HG02798 (cell line): ENCODE measurements around the gene KNDC1.
"Not testable (repeated sequence)": the region's sequence is repeated elsewhere in the genome, so short reads cannot be mapped to it uniquely, and the experiment has no call there.

Experiments
- ATAC-seq: cut with Tn5 transposase; IDR thresholded peaks from one replicate; pipeline ENCODE4 v1.9.1; 2021; ENCODE audit warnings: mild to moderate bottlenecking; ENCODE audit not compliant: unreplicated experiment, poor library complexity

KNDC1 gene, protein sequence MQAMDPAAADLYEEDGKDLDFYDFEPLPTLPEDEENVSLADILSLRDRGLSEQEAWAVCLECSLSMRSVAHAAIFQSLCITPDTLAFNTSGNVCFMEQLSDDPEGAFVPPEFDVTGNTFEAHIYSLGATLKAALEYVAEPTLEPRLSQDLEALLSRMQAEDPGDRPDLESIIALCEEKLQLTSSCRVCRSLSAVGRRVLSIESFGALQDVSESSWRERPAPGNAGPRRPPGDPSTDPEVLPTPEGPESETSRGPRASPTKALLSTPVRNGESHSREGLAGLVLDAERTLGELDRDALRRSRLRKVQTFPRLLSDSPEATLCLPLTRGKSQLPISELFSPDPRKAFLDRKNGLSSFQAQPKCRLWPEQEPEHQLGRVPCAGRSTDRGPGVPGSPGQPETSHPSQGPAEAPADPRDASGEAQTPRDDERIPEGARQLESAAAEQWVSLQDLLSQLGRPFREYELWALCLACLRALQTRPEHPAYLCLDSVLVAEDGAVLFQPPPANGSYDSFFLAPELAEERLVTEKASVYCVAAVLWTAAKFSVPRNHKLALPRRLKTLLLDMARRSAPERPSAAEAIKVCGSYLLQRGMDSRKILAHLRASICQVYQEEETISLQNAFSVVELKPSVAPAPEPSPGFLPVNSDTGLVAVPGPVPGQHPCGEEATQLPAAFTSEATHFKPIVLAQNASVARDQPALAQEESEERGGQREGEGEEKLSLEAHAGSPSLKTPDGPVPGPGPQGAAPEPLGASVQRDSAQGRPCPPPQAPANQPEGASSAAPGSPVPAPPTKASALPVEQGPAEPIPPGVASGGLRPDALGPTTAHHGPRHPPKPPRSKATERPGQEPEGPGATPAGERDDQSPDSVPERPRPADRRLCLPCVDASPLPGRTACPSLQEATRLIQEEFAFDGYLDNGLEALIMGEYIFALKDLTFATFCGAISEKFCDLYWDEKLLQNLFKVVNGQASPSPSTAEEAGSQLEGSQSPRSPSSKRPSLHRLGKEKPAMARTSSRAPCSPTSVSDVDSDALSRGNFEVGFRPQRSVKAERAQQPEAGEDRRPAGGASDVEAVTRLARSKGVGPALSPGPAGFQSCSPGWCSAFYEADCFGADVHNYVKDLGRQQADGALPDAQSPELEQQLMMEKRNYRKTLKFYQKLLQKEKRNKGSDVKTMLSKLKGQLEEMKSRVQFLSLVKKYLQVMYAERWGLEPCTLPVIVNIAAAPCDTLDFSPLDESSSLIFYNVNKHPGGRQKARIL (N-terminal part only)

DNA sequence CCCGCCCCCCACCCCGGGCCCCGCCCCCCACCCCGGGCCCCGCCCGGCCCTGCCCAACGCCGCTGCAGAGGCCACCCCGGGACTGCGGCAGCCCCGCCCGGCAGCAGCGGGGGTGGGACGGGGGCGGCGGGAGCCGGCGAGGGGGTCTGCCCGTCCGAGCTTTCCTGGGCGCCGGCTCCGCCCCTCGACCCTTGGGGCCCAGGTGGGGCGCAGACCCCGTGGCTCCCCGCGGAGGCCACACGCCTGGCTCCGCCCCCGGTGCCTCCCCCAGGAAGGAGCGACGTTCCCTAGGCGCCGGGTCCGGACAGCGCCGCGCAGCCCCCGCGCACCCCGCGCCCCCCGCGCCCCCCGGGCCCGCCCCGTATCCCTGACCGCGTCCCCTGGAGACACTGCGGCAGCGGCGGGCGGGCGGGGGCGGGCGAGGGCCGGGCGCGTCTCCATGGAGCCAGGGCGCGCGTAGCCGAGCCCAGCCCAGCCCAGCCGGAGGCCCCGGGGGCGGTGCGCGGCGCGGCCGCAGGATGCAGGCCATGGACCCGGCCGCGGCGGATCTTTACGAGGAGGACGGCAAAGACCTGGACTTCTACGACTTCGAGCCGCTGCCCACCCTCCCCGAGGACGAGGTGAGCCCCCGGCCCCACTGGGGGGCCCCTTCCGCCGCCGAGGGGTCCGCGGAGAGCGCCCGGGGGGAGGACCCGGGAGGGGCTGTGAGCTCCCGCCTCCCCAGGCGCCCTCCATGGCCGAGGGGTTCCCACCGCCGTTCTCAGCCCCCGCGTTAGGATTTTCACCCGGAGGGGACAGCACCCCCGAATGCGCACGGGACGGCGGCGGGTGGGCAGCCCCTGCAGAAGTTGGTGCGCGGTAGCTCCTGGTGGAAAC lies at the start of gene KNDC1:
Gene KNDC1, plus strand, starts transcription at position 270 of the 876 bp plus-strand sequence. Its CDS starts 249 bp downstream, at position 519.
- ATAC-seq = no peak

DNA sequence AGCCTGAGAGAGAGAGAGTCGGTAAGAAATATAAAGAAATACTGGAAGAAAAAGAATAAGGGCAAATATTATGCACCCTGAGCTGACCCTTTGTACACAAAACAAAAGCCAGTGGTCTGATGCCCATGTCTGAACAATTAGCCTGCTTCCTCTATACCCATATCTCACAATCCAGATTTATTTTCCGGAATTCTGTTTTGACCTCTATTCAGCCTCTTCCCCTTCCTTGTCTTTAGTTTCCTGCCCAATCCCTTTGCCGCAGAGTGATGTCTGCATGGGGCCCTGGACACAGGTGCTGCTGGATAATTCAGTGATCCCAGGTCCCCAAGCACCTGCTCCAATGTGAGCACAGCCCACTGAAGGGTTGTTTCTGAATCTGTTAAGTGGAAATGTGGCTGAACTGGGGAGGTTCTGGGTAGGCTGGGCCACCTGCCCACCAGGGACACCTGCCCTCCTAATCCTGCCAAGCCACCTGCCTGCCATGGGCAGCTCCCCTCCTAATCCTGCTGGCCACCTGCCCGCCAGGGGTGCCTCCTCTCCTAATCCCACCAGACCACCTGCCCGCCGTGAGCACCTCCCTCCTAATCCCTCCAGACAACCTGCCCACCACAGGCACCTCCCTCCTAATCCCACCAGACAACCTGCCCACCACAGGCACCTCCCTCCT lies 49.3 kb upstream of the KNDC1 start:
- no peak for ATAC-seq

DNA sequence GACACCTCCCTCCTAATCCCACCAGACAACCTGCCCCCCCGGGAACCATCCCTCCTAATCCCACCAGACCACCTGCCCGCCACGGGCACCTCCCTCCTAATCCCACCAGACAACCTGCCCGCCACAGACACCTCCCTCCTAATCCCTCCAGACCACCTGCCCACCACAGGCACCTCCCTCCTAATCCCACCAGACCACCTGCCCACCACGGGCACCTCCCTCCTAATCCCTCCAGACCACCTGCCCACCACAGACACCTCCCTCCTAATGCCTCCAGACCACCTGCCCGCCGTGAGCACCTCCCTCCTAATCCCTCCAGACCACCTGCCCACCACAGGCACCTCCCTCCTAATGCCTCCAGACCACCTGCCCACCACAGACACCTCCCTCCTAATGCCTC lies 48.4 kb upstream of the KNDC1 start:
- ATAC-seq = not testable (repeated sequence)

GRCh38 chr10:133113146-133113830 lies 46.7 kb upstream of the KNDC1 start:
- no peak for ATAC-seq

GRCh38 chr10:133113847-133114246 lies 46.2 kb upstream of the KNDC1 start:
- ATAC-seq = no peak

GRCh38 chr10:133114251-133114650 lies 45.8 kb upstream of the KNDC1 start:
- no peak for ATAC-seq

DNA sequence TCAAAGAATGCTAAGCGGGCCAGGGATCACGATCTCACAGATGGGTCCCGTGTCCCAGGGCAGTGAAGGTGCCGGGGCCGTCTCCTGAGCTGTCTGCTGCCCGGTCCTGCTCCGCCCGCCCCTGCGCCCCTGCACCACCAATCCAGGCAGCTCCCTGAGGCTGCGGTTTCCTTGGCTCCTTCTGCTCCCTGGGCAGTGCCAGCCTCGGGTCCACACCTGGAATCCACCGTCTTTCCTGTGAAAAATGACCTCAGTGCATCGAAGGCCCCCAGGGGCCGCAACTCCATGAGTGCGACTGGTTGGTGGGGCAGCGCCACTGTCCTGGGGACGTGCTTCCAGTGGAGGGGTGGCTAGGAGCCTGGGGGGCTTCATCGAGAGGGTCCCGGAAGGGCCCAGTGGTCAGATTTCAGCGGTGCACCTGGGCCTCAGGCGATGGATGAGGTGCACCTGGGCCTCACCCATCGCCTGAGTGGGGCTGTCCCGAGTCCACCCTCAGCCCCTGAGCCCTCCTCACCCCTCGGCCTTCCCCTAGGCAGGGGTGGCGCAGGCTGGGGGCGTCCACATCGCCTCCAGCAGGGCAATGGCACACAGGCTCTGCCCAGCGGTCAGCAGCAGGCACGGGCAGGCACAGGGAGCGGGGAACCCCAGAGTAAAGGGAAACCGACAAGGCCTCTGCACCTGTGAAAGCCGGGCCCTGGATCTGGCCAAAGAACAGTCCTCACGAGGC lies 45.1 kb upstream of the KNDC1 start:
- ATAC-seq = no peak

- ATAC-seq = no peak
Observed at GRCh38 chr10:133115453-133115842, 44.6 kb upstream of the KNDC1 start.

DNA sequence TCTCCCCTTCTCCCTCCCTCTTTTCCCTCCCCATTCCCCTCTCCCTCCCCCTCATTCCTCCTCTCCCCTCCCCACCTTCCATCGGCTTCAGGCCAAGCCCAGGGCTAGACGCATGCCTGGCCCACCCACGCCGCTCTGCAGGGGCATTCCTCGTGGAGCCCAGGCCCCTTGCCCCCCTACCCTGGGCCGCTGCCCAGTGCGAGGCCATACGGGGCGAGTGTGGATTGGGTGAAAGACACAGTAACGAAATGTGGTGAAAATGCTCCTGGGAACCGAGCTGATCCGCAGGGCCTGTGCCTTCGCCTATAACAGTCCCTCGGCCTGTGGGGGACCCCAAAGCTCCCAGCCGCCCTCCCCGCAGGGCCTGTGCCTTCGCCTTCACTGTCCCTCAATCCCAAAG lies 44.0 kb upstream of the KNDC1 start:
- no peak for ATAC-seq

GRCh38 chr10:133116455-133116854 lies 43.6 kb upstream of the KNDC1 start:
- ATAC-seq = no peak

- no peak for ATAC-seq
Observed at GRCh38 chr10:133117036-133117687, 42.9 kb upstream of the KNDC1 start.

DNA sequence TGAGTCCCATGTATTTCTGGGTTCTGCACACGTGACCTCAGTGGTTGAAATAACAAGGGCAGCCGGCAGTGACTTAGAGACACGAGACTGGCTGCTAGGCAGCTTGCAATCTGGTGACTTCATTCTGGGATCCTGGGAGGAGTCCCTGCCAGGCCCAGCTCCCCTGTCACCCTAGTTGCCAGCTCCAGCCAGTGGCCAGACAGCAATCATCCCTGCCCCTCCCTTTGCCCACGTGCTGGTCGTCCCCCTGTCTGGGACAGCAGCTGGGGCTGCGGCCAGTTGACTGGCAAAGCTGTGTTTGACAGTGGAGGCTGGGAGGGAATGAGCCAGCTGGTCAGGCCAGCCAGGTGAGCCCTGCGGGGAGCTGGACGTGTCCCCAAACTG lies 42.3 kb upstream of the KNDC1 start:
- no peak for ATAC-seq

- ATAC-seq = no peak
Observed at GRCh38 chr10:133121479-133121878, 38.5 kb upstream of the KNDC1 start.

DNA sequence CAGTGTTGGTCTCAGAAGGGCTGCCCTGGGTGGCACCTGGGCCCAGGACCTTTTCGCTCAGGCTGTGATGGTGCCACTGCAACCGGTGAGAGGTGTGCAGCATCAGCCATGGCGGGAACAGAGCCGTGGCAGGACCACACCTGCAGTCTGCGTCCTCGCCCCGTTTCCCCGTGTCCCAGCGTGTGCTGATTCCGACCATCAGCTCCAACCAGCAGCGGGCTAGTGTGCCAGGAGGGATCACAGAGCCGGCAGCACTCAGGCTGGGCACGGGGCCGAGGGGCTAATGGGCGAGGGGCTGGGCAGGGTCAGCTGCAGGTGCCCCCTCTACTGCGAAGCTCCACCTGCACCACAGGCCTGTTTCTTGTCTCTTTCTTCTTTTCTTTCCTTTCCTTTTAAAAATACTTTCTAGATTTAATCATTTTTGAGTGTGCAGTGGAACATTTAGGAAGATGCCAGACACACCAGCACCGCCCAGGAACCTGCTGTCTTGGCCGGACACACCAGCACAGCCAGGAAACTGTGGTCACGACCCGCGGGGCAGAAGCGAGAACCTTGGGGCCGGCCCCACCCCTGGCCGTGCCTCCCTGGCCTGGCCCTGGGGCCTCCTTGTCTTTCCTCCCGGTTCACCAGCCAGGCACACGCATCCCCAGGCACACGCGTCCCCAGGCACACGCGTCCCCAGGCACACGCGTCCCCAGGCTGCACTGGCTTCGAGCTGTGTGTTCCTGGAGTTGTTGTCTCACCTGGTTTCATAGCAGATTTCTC lies 37.7 kb upstream of the KNDC1 start:
- no peak for ATAC-seq

- no peak for ATAC-seq
Observed at GRCh38 chr10:133123050-133123745, 36.8 kb upstream of the KNDC1 start.

DNA sequence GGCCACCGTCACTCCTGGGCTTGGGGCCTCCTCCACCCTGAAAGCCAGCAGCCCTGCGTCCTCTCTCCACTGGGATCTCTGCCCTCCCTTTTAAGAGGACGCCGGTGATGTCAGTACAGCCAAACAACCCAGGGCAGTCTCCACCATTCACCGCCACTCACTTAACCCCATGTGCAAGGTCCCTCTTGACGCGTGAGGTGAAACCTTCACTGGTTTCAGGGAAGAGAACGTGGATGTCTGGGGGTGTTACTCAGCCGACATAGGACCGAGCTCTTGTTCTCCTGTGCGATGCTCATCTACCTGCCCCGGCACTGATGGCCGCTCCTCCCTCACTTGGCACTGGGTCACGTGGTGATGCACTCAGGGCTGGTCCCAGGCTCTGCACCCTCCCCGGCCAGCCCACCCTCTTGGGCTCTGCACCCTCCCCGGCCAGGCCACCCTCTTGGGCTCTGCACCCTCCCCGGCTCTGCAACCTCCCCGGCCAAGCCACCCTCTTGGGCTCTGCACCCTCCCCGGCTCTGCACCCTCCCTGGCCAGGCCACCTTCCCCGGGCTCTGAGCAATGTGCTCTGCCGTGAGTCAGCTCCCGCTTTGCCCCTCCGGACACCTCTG lies 36.2 kb upstream of the KNDC1 start:
- ATAC-seq = no peak
